K562 (cell line): ENCODE measurements around the gene CNGB1. TPM values are rescaled to one million over a fixed set of nuclear protein-coding genes. Genes with fewer than 3 reads are reported as not detected.
A peak's percentile ranks its signal among the peaks of the same experiment; 100 is the strongest.

Experiments
- CBX2 ChIP-seq: fragments of 200-600 bp; sonication (generic); IDR thresholded peaks from one replicate; pipeline ENCODE4 v1.6.1; 2012; ENCODE audit warnings: mild to moderate bottlenecking, low read length, inconsistent platforms; ENCODE audit not compliant: insufficient read depth, poor library complexity, severe bottlenecking
- CEBPB ChIP-seq: fragments of 450-650 bp; IDR thresholded peaks from 2 replicates; pipeline ENCODE4 v1.6.1; 2016; ENCODE audit warnings: missing genetic modification characterization, missing compliant biosample characterization
- CEBPG ChIP-seq, 3 experiments: fragments of 200-800 bp in 1 of 3; sonication (Bioruptor generic) in 1 of 3; sonication (generic) in 1 of 3; formaldehyde crosslinking in 1 of 3; IDR thresholded peaks in 2 of 3; conservative IDR thresholded peaks in 1 of 3; 2 replicates each; pipeline versions ENCODE4 v1.6.1 to v1.8.0; 2016 to 2022; ENCODE audit warnings: missing compliant biosample characterization in 2 of 3, missing genetic modification characterization in 2 of 3, mild to moderate bottlenecking in 1 of 3, missing genetic modification reagents in 1 of 3
- JUND ChIP-seq, 2 experiments: IDR thresholded peaks; 2 replicates in 1 of 2; 3 replicates in 1 of 2; pipeline ENCODE4 v1.6.1; 2011; ENCODE audit warnings: borderline replicate concordance in 2 of 2, low read depth in 2 of 2, low read length in 2 of 2, improper control_type of control experiment in 1 of 2, missing biosample characterization in 1 of 2, missing genetic modification characterization in 1 of 2, missing genetic modification reagents in 1 of 2
- KLF13 ChIP-seq: fragments of 450-650 bp; IDR thresholded peaks from 2 replicates; pipeline ENCODE4 v1.6.1; 2016; ENCODE audit warnings: missing genetic modification characterization, low read depth, mild to moderate bottlenecking, missing compliant biosample characterization, moderate library complexity, borderline replicate concordance
- NR2C2 ChIP-seq, 2 experiments: fragments of 200-800 bp in 1 of 2; sonication (Bioruptor generic) in 1 of 2; sonication (generic) in 1 of 2; formaldehyde crosslinking in 1 of 2; IDR thresholded peaks; 2 replicates each; pipeline versions ENCODE4 v1.6.1 to v1.8.0; 2016 to 2022; ENCODE audit warnings: mild to moderate bottlenecking in 1 of 2, missing compliant biosample characterization in 1 of 2, missing genetic modification characterization in 1 of 2, missing genetic modification reagents in 1 of 2
- PHB2 ChIP-seq: fragments of 450-650 bp; IDR thresholded peaks from 2 replicates; pipeline ENCODE4 v1.6.1; 2017; ENCODE audit warnings: low read depth
- SREBF2 ChIP-seq: sonication (generic); formaldehyde crosslinking; IDR thresholded peaks from 2 replicates; pipeline ENCODE4 v1.4.0; 2020; ENCODE audit warnings: mild to moderate bottlenecking, missing genetic modification reagents
- ZNF134 ChIP-seq: fragments of 250-450 bp; sonication (Bioruptor Pico); conservative IDR thresholded peaks from 2 replicates; pipeline ENCODE4 v1.4.0; 2020
- ZNF175 ChIP-seq: fragments of 200-800 bp; sonication (Bioruptor generic); IDR thresholded peaks from 2 replicates; pipeline ENCODE4 v1.6.1; 2016; ENCODE audit warnings: low read depth, mild to moderate bottlenecking, missing genetic modification characterization, missing compliant biosample characterization
- ZNF717 ChIP-seq: fragments of 250-450 bp; sonication (Bioruptor Pico); IDR thresholded peaks from 2 replicates; pipeline ENCODE4 v1.5.0; 2021
- polyA plus RNA-seq, 8 experiments: library from polyadenylated mRNA; depleted of rRNA in 4 of 8; stranded (reverse) in 5 of 8; unstranded in 3 of 8; fragments of >200 nt; fragmentation: Nextera tagmentation in 2 of 8; fragmentation: Illumina TruSeq in 1 of 8; extraction: Ambion mirVana in 2 of 8; extraction: Trizol in 1 of 8; gene quantifications; 2 replicates each; pipeline versions ENCODE4 v1.2.1 to v1.2.3, GENCODE V29; 2011 to 2014; ENCODE audit warnings: inconsistent platforms in 1 of 8, missing spikeins in 1 of 8
- total RNA-seq, 7 experiments: library from RNA; depleted of rRNA in 6 of 7; stranded (reverse); fragments of >200 nt in 6 of 7; fragmentation: Illumina TruSeq in 2 of 7; extraction: Trizol in 2 of 7; gene quantifications; 2 replicates each; pipeline versions ENCODE4 v1.2.1 to v1.2.3, GENCODE V29; 2011 to 2021; ENCODE audit warnings: low replicate concordance in 1 of 7
- TF ChIP-seq, protein P1 (sequence below), 2 experiments: IDR thresholded peaks; 2 replicates each; pipeline ENCODE4 v1.6.1; 2012; ENCODE audit warnings: improper control_type of control experiment in 2 of 2, low read depth in 2 of 2, low read length in 2 of 2, borderline replicate concordance in 1 of 2
- TF ChIP-seq, protein P2 (sequence below), 2 experiments: fragments of 450-650 bp; IDR thresholded peaks; 2 replicates each; pipeline ENCODE4 v1.6.1; 2018; ENCODE audit warnings: mild to moderate bottlenecking in 2 of 2, low read depth in 1 of 2; ENCODE audit not compliant: partially characterized antibody in 2 of 2

The CNGB1 gene
- total and polyA plus RNA-seq, 9 of the 15 experiments (the other 6 are each of a cell fraction or from before 2014, with no cell fraction given): not detected

DNA sequence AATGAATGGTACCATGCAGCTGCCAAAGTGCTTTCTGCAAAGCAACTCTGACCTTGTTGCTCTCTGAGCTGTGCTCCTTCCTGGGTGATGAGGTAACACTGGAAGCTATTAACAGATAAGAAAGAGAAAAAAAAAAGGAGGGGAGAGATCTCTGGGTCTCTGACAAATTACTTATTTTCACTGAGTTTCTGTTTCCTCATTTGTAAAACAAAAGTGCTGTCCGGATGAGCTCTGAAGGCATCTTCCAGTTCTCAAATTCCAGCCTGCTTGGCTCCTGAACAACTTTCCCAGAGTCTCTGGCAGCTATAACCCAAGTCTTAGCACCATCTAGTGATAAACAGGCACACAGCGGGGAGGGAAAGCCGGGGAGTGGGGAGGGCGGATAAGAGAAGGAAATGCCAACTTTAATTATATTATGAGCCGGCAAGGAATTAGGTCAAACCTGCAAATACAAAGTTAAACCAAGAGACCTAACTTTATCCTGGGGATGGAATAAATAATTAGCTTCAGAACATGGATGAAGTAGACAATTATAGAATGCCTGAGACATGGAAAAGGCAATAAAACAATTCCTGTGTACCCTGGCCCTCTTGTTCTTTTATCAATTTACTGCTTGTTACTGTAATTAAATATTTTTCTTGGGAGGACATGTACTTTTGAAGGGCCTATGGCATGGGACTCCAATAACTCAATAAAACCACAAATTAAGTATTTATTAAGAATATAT lies 107.3 kb downstream of the CNGB1 start (continued):
- TF ChIP-seq, protein P1, sequence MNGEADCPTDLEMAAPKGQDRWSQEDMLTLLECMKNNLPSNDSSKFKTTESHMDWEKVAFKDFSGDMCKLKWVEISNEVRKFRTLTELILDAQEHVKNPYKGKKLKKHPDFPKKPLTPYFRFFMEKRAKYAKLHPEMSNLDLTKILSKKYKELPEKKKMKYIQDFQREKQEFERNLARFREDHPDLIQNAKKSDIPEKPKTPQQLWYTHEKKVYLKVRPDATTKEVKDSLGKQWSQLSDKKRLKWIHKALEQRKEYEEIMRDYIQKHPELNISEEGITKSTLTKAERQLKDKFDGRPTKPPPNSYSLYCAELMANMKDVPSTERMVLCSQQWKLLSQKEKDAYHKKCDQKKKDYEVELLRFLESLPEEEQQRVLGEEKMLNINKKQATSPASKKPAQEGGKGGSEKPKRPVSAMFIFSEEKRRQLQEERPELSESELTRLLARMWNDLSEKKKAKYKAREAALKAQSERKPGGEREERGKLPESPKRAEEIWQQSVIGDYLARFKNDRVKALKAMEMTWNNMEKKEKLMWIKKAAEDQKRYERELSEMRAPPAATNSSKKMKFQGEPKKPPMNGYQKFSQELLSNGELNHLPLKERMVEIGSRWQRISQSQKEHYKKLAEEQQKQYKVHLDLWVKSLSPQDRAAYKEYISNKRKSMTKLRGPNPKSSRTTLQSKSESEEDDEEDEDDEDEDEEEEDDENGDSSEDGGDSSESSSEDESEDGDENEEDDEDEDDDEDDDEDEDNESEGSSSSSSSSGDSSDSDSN (IDR thresholded peaks at IDR 0.05; ENCODE audit: borderline replicate concordance in 1 of 2, low read depth in 2 of 2, low read length in 2 of 2): no peak
- TF ChIP-seq KLF13 (tag) (no peak), PHB2 (no peak), JUND (IDR thresholded peaks at IDR 0.05; ENCODE audit: borderline replicate concordance, low read depth, low read length) (0 out of 2 replicates have a peak, but pooled peaks have one; percentile 39), JUND (tag; IDR thresholded peaks at IDR 0.05; ENCODE audit: borderline replicate concordance, low read depth, low read length) (no peak), ZNF175 (CRISPR knock-in tag) (0 out of 2 replicates have a peak, but pooled peaks have one; percentile 32), NR2C2 (CRISPR knock-in tag; IDR thresholded peaks at IDR 0.05) (no peak), NR2C2 (tag; IDR thresholded peaks at IDR 0.05) (peak; percentile 28; the same call in 1 of the 2 replicates), SREBF2 (CRISPR knock-in tag) (no peak), ZNF717 (CRISPR knock-in tag) (no peak), CEBPB (tag) (peak; percentile 37; the same call in 1 of the 2 replicates), ZNF134 (CRISPR knock-in tag) (no peak), CEBPG (CRISPR knock-in tag; IDR thresholded peaks at IDR 0.05) (no peak), CEBPG (tag; conservative IDR thresholded peaks at IDR 0.05 in 1 of 2, IDR thresholded peaks at IDR 0.05 in 1 of 2) (peak; percentile 45 to 51; a peak in 3 of 4 replicates), CBX2 (no peak)
- TF ChIP-seq, protein P2, sequence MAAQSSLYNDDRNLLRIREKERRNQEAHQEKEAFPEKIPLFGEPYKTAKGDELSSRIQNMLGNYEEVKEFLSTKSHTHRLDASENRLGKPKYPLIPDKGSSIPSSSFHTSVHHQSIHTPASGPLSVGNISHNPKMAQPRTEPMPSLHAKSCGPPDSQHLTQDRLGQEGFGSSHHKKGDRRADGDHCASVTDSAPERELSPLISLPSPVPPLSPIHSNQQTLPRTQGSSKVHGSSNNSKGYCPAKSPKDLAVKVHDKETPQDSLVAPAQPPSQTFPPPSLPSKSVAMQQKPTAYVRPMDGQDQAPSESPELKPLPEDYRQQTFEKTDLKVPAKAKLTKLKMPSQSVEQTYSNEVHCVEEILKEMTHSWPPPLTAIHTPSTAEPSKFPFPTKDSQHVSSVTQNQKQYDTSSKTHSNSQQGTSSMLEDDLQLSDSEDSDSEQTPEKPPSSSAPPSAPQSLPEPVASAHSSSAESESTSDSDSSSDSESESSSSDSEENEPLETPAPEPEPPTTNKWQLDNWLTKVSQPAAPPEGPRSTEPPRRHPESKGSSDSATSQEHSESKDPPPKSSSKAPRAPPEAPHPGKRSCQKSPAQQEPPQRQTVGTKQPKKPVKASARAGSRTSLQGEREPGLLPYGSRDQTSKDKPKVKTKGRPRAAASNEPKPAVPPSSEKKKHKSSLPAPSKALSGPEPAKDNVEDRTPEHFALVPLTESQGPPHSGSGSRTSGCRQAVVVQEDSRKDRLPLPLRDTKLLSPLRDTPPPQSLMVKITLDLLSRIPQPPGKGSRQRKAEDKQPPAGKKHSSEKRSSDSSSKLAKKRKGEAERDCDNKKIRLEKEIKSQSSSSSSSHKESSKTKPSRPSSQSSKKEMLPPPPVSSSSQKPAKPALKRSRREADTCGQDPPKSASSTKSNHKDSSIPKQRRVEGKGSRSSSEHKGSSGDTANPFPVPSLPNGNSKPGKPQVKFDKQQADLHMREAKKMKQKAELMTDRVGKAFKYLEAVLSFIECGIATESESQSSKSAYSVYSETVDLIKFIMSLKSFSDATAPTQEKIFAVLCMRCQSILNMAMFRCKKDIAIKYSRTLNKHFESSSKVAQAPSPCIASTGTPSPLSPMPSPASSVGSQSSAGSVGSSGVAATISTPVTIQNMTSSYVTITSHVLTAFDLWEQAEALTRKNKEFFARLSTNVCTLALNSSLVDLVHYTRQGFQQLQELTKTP (IDR thresholded peaks at IDR 0.05; ENCODE audit: low read depth in 1 of 2, partially characterized antibody in 2 of 2): no peak
